Stimulated activated CD8-positive, alpha-beta memory T cell treated with anti-CD3 and anti-CD28 coated beads, Interleukin-4, amount 100 ng/mL, for 24 hours (primary cell): ENCODE data around the gene GRIK3.

Source experiments
- DNase-seq: peaks from one replicate; pipeline ENCODE4 v3.0.0-alpha.2; 2020; ENCODE audit warnings: low read depth

The GRIK3 gene

GRCh38 chr1:36822648-36823047, 211.7 kb downstream of the GRIK3 start:
- DNase-seq: no peak

- no peak for DNase-seq
Observed at GRCh38 chr1:36821386-36821785, 212.9 kb downstream of the GRIK3 start.

DNA sequence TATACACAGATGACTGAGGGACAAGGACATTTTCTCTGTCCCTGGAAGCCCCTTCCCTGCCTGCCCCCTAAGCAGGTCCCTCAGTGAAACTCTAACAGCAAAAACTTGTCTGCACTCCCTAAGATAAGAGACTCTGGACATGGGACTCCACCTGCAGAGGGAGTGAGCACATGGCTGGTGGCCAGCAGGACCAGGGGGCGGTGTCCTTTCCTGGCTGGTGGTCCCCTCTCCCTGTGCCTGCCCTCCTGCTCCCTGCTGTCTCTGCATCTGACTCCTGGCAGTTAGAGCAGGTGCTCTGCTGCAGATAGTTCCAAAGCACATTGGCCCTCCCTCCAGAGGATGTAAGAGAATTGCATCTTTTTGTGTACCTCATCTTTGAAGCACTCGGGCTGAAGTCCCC, 215.5 kb downstream of the GRIK3 start:
- no peak for DNase-seq

- no peak for DNase-seq
Observed at GRCh38 chr1:36816348-36816747, 218.0 kb downstream of the GRIK3 start.

DNA sequence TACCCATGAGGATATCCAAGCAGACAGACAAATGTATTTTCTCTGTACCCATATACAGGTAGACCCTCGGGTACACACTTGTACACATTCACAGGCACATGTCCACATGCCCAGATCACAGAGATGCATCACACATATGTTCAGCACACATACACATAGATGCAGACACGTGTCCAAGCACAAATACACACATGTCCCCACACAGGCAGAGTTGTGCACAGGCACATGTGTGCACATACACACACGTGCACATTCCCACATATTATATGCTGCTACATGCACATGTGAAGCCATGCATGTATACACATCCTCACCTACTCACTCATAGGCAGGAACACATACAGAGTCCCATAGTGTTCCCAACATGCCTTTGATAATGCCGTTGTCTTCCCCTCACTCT, 219.5 kb downstream of the GRIK3 start:
- DNase-seq: no peak

DNA sequence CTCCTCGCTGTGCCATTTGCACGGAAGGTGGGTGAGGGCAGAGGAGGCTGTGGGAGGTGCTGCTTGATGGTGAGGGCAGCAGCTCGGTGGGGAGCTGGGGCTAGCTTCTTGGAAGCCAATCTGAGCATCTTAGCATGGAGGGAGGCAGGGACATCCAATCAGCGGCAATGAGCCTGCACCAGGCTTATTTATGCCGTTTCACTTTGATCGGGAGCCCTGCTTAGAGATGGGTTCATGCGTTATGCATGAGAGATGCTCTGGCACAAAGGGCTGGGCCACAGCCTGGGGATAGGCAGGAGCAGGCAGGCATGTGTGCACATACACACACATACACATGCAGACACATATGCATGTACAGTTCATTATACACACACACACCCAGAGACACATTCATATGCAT, 220.2 kb downstream of the GRIK3 start:
- no peak for DNase-seq

DNA sequence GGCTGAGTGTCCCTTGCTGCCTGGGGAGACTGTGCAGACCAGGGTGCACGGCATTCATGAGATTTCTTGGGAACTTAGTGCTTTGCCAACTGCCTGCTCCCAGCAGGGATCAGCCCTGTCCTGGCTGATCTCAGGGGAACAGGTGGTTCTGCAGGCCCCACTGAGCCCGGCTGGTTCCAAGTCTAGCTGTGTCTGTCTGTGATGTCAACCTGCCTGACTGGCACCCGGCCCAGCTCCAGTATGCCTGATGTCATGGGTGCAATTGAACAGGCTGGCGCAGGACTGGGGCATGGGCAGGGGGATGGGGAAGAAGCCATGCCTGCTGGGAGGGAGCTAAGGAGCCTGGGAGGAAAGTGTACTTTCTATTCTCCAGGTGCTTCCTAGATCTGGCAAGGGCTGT, 227.1 kb downstream of the GRIK3 start:
- DNase-seq: no peak

- no peak for DNase-seq
Observed at GRCh38 chr1:36805979-36806640, 228.2 kb downstream of the GRIK3 start.

DNA sequence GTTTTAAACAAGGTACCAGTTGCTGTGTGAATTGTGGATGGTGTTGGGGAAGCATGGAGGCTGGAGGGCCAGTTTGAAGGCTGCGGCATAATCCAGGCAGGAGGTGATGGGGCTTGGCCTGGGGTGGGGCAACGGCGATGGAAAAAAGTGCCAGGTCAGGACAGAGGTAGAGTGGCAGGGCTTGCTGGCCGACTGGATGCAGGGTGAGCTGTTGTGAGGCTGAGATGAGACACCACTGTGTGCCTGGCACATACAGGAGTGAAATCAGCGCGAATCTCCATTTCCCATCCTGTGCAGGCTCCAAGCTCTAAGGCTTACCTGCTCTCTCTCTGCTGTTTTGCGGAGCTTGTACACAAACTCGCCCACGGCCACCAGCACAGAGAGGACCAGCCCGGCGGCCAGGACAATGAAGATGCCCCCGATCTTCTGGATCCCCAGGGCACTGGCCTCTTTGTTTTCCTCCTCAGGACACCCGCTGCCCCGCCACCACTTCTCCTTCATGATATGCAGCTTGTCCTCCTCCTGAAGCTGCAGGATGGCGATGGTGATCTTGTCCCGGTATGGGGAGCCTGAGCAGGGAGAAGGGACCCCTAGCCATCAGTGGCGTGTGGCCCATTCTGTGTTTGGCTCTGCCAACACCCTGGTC, 229.5 kb downstream of the GRIK3 start:
- DNase-seq: no peak

- no peak for DNase-seq
Observed at GRCh38 chr1:36803868-36804570, 230.3 kb downstream of the GRIK3 start.

DNA sequence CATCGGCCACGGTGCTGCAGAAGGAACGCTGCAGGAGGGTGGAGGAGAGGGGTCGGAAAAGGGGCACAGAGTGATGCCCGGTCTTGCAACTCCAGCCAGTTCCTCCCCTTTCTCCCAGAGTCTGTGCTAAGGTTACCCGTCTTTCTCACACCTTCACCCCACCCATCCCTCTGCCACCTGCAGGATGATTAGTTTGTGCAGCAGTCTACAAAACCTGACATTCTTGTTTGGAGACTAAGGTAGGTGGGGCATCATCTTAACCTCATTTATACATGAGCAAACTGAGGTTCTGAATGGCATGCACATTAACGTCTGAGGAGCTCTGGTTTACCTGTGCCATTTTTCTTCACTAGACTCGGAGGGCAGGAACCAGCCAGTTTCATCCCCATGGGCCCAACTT, 232.3 kb downstream of the GRIK3 start:
- no peak for DNase-seq

DNA sequence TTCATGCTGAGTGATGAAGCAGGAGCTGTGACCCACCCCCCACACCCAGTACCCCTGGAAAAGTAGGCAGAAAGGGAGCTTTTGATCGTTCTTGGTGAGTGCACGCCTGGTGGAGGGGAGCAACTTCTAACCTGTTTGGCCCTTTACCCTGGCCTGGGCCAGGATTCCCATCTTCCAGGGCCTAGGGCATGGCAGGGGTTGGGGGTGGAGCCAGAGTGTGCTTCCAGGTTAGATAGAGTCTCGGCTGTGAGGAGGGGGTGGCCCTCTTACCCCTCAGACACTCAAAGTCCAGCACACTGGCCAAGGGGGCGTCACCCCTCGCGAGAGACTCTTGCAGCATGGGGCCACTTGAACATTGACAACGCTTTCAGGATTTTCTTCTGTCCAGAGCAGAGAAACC, 236.6 kb downstream of the GRIK3 start:
- DNase-seq: no peak

DNA sequence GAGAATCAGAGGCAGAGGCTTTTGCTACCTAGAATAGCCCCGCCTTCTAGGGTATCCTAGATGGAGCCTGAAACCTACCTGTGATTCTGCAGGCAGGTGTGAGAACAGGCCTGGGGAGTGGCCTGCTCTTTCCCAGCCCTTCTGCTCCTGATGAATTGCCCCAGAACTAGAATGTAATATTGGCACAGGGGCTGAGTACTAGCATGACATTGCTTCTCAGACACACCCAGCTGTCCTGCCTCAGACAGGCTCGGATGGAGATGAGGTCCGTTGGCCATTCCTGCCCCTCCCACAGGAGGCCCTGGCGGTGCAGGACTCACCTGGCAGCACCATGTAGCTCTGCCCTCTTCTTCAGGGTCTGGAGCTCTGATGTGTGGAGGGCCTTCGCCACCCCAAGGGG, 237.6 kb downstream of the GRIK3 start:
- DNase-seq: no peak

GRCh38 chr1:36796106-36796590, 238.2 kb downstream of the GRIK3 start:
- DNase-seq: no peak

DNA sequence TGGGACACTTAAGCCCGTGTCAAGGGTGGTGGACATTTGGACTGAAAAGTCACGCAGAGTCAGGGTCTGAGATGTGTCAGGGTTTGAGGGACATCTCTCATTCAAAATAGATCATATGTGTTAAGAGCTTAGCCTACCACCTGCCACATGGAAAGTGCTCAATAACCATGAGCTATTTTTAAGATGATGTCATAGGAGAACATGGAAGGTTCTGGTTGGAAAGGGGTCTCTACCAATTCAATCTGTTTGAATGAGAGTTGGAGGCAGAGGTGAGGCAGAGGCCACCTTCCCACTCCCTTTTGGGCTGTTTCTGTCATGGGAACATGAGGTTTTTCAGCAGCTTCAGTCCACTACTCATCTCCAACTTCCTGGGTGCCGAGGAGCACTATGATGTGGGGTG, 239.9 kb downstream of the GRIK3 start:
- DNase-seq: no peak

- DNase-seq: no peak
Observed at GRCh38 chr1:36793452-36793851, 240.9 kb downstream of the GRIK3 start.

- DNase-seq: no peak
Observed at GRCh38 chr1:36792292-36792691, 242.0 kb downstream of the GRIK3 start.

DNA sequence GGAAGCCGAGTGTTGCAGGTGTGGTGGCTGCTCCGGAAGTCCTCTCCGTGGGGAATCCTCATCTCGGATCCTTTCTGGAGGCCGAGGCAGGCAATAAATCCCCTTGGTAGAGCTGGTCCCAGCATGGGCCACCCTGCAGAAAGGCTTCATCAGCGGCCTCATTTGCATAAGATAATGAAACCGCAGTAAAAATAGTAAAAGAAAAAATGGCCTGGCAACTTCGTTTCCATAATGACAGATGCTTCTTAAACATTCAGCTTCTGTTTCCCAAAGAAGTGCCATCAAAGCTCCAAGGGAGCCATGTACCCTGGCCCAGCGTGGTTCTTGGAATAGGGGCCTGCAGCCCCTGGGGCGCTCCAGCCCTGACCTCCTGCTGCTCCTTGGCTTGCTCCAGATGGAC, 244.1 kb downstream of the GRIK3 start:
- no peak for DNase-seq

GRCh38 chr1:36789535-36789934, 244.8 kb downstream of the GRIK3 start:
- DNase-seq: no peak

DNA sequence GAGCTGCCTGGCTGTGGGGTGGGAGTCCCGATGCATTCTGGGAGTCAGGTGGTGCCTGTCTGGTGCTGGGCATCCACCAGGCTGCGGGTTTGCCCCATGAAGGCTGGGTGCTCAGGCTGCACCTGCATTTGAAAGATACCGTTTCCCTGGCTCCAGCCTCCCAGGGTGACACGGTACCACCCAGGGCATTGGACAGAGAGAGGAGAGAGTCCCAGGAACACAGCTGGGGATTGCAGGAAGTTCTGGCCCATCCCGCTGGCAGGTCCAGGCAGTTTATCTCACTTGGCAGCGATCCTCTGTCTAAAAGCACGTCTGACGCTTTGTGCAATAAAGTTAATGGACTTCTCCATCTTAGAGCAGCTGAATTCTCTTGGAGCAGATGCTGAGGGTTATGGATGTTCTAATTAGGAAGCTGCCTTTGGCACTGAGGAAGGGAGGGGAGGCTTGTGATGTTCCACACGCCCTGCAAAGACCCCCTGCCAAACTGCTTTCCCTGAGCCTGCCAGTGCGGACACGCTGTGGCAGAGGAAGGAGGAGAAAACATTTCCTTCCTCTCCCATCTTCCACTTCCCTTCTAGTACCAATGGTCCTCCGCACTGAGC, 246.9 kb downstream of the GRIK3 start:
- no peak for DNase-seq

DNA sequence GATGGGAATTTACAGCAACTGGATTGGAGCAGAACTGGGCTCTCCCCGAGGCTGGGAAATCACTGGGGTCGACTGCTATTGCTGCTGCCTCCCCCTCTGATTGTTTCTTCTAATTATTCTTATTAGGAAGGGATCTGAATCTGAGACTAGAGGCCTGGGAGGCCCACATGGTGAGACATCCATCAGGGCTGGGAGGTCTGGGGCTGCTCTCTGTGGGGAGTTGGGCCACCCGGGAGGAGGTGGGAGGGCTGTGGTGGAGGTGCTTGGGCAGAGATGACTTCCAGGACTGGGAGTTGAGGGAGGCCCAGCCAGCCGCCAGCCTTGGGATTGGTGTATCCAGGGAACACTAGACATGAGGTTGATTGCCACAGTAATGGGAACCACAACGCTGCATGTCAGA, 247.9 kb downstream of the GRIK3 start:
- DNase-seq: no peak

GRCh38 chr1:36784147-36784859, 250.0 kb downstream of the GRIK3 start:
- no peak for DNase-seq
